SK-N-SH treated with all-trans-retinoic acid at 6 μM for 48 hours (cell line): ENCODE measurements around the gene MCUR1.

Source experiments
- ISL1 ChIP-seq: fragments of 250-450 bp; sonication (Bioruptor Pico); IDR thresholded peaks from 2 replicates; pipeline ENCODE4 v2.1.2; 2022; ENCODE audit warnings: mild to moderate bottlenecking, moderate library complexity
- ZC3H10 ChIP-seq: fragments of 250-450 bp; sonication (Bioruptor Pico); IDR thresholded peaks from 2 replicates; pipeline ENCODE4 v1.5.1; 2021; ENCODE audit warnings: mild to moderate bottlenecking, moderate library complexity
- ZNF8 ChIP-seq: fragments of 450-650 bp; formaldehyde crosslinking; IDR thresholded peaks from 2 replicates; pipeline ENCODE4 v1.5.0; 2020; ENCODE audit warnings: mild to moderate bottlenecking, moderate library complexity
- TF ChIP-seq, protein P1 (sequence below): fragments of 250-450 bp; sonication (Bioruptor Pico); IDR thresholded peaks from 2 replicates; pipeline ENCODE4 v1.8.0; 2020; ENCODE audit warnings: mild to moderate bottlenecking, moderate library complexity, borderline replicate concordance
- TF ChIP-seq, protein P2 (sequence below): fragments of 250-450 bp; sonication (Bioruptor Pico); IDR thresholded peaks from 2 replicates; pipeline ENCODE4 v1.5.1; 2021; ENCODE audit warnings: mild to moderate bottlenecking, moderate library complexity

DNA sequence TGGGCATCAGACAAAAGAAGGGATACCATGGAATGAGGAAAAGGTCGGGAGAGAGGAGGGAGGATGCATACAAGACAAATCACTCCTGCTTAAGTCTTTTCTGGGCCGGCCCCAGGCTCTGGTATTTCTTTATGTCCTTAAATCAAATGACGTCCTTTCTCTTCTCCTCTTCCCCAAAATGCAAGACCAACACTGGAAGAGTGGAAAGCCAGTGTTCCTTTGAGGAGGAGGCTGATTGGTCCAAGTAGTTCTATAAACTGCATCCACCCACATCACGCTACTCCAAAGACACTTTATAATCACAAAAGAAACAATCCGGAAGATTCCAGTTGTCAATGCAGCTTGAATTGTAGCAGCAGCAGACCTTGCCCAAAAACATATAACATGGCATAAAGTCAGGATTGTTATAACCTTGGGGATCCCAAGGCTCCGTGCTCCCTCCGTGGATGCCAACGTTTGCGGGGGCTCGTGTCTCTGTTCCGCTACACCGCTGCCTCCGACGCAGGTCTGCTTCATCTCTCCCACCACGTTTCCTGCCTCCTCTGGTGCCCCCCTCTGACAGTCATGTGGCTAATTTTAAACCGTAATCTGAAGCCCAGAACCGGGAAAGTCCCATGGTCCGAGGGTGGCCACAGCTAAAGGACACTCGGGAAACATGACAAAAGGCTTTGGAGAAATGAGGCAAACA lies 47.1 kb downstream of the MCUR1 start:
- TF ChIP-seq, protein P1, sequence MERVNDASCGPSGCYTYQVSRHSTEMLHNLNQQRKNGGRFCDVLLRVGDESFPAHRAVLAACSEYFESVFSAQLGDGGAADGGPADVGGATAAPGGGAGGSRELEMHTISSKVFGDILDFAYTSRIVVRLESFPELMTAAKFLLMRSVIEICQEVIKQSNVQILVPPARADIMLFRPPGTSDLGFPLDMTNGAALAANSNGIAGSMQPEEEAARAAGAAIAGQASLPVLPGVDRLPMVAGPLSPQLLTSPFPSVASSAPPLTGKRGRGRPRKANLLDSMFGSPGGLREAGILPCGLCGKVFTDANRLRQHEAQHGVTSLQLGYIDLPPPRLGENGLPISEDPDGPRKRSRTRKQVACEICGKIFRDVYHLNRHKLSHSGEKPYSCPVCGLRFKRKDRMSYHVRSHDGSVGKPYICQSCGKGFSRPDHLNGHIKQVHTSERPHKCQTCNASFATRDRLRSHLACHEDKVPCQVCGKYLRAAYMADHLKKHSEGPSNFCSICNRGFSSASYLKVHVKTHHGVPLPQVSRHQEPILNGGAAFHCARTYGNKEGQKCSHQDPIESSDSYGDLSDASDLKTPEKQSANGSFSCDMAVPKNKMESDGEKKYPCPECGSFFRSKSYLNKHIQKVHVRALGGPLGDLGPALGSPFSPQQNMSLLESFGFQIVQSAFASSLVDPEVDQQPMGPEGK (CRISPR knock-in tag): no peak
- no peak for TF ChIP-seq ZC3H10 (CRISPR knock-in tag)
- TF ChIP-seq, protein P2, sequence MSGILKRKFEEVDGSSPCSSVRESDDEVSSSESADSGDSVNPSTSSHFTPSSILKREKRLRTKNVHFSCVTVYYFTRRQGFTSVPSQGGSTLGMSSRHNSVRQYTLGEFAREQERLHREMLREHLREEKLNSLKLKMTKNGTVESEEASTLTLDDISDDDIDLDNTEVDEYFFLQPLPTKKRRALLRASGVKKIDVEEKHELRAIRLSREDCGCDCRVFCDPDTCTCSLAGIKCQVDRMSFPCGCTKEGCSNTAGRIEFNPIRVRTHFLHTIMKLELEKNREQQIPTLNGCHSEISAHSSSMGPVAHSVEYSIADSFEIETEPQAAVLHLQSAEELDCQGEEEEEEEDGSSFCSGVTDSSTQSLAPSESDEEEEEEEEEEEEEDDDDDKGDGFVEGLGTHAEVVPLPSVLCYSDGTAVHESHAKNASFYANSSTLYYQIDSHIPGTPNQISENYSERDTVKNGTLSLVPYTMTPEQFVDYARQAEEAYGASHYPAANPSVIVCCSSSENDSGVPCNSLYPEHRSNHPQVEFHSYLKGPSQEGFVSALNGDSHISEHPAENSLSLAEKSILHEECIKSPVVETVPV (CRISPR knock-in tag): no peak
- TF ChIP-seq ISL1: no peak
- TF ChIP-seq ZNF8 (CRISPR knock-in tag): no peak
